Occipital lobe (tissue), 3 donors: ENCODE measurements around the gene PSMG2. TPM values are rescaled to one million over a fixed set of nuclear protein-coding genes. Genes with fewer than 3 reads are reported as not detected.

Experiments
- DNase-seq: peaks from one replicate; lab custom pipeline; 2025; lab: John Stamatoyannopoulos, UW
- small RNA-seq: library from RNA; depleted of rRNA; stranded (forward); fragments of <200 nt; gene quantifications from one replicate; pipeline ENCODE3, GENCODE V24; 2014
- total RNA-seq: library from RNA; depleted of rRNA; stranded (reverse); fragments of >200 nt; gene quantifications from one replicate; pipeline ENCODE4 v1.2.3, GENCODE V29; 2014

PSMG2 gene
- total RNA-seq, 1 donor from 2014 or later = 73.2 TPM

GRCh38 chr18:12765586-12765985 is 62.7 kb downstream of the PSMG2 start:
- no peak for DNase-seq

GRCh38 chr18:12766986-12767433 is 64.2 kb downstream of the PSMG2 start:
- no peak for DNase-seq

GRCh38 chr18:12767580-12768155 is 64.8 kb downstream of the PSMG2 start:
- no peak for DNase-seq

DNA sequence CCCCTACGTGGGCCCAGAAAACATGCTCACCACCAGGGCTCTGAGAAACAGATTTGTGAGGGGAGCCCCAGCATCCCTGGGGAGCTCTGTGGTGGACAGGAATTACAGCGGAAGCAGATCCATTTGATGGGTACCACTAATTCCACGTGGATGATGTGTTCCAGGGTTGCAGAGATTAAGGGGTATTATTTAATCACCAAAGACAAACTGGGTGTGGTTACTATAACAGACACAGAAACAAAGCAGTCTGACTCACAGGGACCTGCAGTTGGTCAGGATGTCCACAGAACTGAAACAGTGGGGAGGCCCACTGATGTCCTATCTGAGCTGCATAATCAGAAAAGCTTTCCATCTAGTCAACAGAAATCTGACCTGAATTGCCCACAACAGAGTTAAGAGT is 65.8 kb downstream of the PSMG2 start:
- DNase-seq = no peak

GRCh38 chr18:12769136-12769535 is 66.3 kb downstream of the PSMG2 start:
- no peak for DNase-seq

DNA sequence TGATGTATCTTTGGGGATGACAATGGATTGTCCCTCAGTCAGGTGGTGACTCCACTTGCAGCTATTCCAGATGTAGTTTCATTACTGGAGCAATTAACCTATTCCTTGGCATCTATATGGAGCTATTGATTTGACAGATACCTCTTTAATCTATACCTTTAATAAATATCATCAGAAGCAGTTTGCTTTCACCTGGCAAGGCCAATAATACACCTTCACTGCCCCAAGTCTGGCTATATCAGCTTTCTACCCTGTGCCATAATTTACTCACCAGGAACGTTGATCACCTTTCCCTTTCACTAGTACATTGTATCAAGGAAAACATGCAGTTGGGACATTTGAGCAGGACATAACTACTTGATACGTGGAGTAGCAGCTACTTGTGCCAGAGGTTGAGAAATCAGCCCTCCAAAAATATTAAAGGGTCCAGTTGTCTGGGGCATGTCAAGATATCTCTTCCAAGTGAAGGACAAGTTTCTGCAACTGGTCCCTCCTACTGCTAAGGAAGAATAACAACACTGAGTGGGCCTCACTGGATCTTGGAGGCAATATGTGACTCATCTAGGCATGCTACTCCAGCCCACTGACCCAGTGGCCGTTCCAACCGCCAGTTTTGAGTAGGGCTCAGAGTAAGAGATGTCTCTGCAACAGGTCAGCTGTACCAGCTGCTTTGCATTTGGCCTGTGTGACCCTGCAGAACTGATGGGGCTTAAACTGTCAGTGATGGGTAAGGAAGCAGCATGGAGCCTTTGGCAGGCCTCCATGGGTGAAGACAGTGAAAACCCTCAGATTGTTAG is 67.0 kb downstream of the PSMG2 start:
- no peak for DNase-seq

DNA sequence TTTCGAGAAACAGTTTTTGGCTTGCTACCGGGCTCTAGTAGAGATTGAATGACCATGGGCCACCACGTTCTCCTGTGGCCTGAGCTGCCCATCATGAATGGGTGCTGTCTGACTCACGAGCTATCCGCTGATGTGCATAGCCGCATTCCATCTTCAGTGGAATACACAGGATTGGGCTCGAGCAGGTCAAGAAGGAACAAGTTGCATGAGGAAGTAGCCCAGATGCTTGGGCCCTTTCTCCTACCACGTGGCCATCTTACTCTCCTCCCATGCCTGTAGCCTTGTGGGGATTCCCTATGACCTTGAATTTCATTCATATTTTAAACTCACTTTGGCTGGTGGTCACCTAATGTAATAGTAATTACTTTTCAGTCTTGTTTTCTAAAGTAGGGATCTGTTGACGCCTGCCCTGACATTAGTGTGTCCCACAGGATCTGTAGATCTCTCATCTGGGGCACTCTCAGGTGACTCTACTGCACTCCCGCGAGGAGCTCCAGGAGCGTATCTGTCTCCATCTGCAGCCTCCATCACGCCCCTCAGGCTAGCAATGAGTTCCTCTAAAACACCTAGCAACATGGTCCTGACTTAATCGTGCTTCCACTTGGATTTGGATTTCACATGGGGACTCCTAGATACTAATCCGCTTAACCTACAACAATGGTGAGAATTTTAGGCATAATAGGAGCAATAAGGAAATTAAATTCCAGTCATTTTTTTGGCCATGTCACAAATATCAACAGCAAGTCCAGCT is 67.8 kb downstream of the PSMG2 start:
- DNase-seq = no peak

DNA sequence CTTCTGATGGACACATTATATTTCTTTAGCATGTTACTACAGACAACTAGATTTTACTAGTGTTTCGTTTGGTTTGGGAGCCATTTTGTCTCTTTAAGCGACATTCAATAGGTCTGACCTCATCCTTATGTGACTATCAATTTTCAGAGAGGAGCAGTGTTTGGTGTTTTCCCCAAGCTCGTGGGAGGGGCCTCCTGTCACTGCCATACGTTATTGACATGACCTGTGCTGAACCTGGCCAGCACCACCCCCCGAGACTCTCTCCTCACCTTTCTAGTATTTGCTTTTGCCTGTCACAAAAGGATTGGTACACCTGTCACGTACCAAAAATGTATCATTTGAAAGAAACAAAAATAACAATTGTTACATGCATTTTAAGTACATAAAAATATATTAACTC is 69.3 kb downstream of the PSMG2 start:
- no peak for DNase-seq

GRCh38 chr18:12773369-12773768 is 70.5 kb downstream of the PSMG2 start:
- DNase-seq = no peak

GRCh38 chr18:12774982-12775381 is 72.1 kb downstream of the PSMG2 start:
- no peak for DNase-seq

Small RNA genes within 50 kb of the gene (small RNA-seq; reads per million reads assigned to genes)
- not detected for gene RF00019

Other genes starting within 250 kb of the PSMG2 start
- gene SPIRE1, start 44.9 kb upstream of the PSMG2 start, total RNA-seq = 128 TPM
- 22.5 TPM for gene CEP76, start 319 bp upstream of the PSMG2 start, total RNA-seq
- 94.7 TPM for gene PTPN2, start 181.2 kb downstream of the PSMG2 start, total RNA-seq
- 40.1 TPM for gene SEH1L, start 245.0 kb downstream of the PSMG2 start, total RNA-seq